Measurements from ENCODE around the gene SCRN3.

SCRN3 gene

GRCh38 chr2:174477759-174478158 is 82.2 kb downstream of the SCRN3 start:
- H3K9me3 ChIP-seq (ENCODE audit: control insufficient read depth, low read length), result no peaks in the 10 kb centered on the region
- no peak overlapping the region for H3K4me3 ChIP-seq (ENCODE audit: extremely low read depth, insufficient read depth, low read length, poor library complexity, severe bottlenecking)
- H3K36me3 ChIP-seq (ENCODE audit: control insufficient read depth, insufficient read depth, low read length), result no peaks in the 10 kb centered on the region
- no CpG with 5 or more reads among the region's 1 CpG for WGBS, 2 experiments (ENCODE audit: insufficient coverage in 2 of 2)
- H3K4me1 ChIP-seq (ENCODE audit: control insufficient read depth, insufficient read depth, low read length, poor library complexity, severe bottlenecking), result peaks cover 9% of the 10 kb centered on the region
- no peak overlapping the region for H3K27ac ChIP-seq (ENCODE audit: low read depth, low read length, severe bottlenecking)
